Keratinocyte (primary cell): Measurements from ENCODE around the gene RPS21. TPM values are rescaled to one million over a fixed set of nuclear protein-coding genes. Genes with fewer than 3 reads are reported as not detected.

Experiments
- DNase-seq: peaks from one replicate; pipeline ENCODE4 v3.0.0-alpha.2; 2011; ENCODE audit warnings: low read depth, missing footprints, low spot score
- FAIRE-seq: peaks from 2 replicates; lab custom pipeline; 2011; peaks lifted over from hg19 to GRCh38; lab: Jason Lieb, UNC
- H2AFZ ChIP-seq: 2 replicates; pipeline ENCODE4 v1.6.0; 2012; ENCODE audit warnings: low read length, control low read depth, inconsistent platforms; ENCODE audit not compliant: control insufficient read depth
- H3K27ac ChIP-seq: 2 replicates; pipeline ENCODE4 v1.5.1; 2011; ENCODE audit warnings: low read length; ENCODE audit not compliant: control insufficient read depth, insufficient read depth
- H3K27me3 ChIP-seq: 3 replicates; pipeline ENCODE4 v1.6.0; 2011; ENCODE audit warnings: low read length; ENCODE audit not compliant: control insufficient read depth, insufficient read depth; ENCODE audit errors: extremely low read depth
- H3K36me3 ChIP-seq, 2 experiments: 2 replicates in 1 of 2; 3 replicates in 1 of 2; pipeline ENCODE4 v1.5.1; 2011; ENCODE audit warnings: low read length in 2 of 2, mild to moderate bottlenecking in 1 of 2; ENCODE audit not compliant: control insufficient read depth in 2 of 2, insufficient read depth in 2 of 2; ENCODE audit errors: extremely low read depth in 1 of 2
- H3K4me1 ChIP-seq: 3 replicates; pipeline ENCODE4 v1.5.1; 2011; ENCODE audit warnings: low read length; ENCODE audit not compliant: control insufficient read depth, insufficient read depth; ENCODE audit errors: extremely low read depth
- H3K4me2 ChIP-seq: 3 replicates; pipeline ENCODE4 v1.6.0; 2011; ENCODE audit warnings: low read depth, low read length; ENCODE audit not compliant: control insufficient read depth, insufficient read depth; ENCODE audit errors: extremely low read depth
- H3K4me3 ChIP-seq, 3 experiments: fragments of 200-600 bp in 1 of 3; sonication (generic) in 1 of 3; 2 replicates in 2 of 3; 3 replicates in 1 of 3; pipeline ENCODE4 v1.5.1; 2011 to 2016; ENCODE audit warnings: low read length in 3 of 3, mild to moderate bottlenecking in 3 of 3, control low read depth in 2 of 3, inconsistent platforms in 1 of 3, low read depth in 1 of 3, mixed read lengths in 1 of 3, mixed run types in 1 of 3, moderate library complexity in 1 of 3; ENCODE audit not compliant: control insufficient read depth in 2 of 3, insufficient read depth in 2 of 3; ENCODE audit errors: extremely low read depth in 1 of 3
- H3K79me2 ChIP-seq: 2 replicates; pipeline ENCODE4 v1.6.0; 2012; ENCODE audit warnings: low read length; ENCODE audit not compliant: control insufficient read depth, insufficient read depth
- H3K9ac ChIP-seq: 3 replicates; pipeline ENCODE4 v1.6.0; 2011; ENCODE audit warnings: low read length; ENCODE audit not compliant: control insufficient read depth, insufficient read depth; ENCODE audit errors: extremely low read depth
- H3K9me1 ChIP-seq: 3 replicates; pipeline ENCODE4 v1.6.0; 2011; ENCODE audit warnings: low read length; ENCODE audit not compliant: control insufficient read depth, insufficient read depth; ENCODE audit errors: extremely low read depth
- H3K9me3 ChIP-seq: 2 replicates; pipeline ENCODE4 v1.5.1; 2012; ENCODE audit warnings: low read depth, low read length; ENCODE audit not compliant: control insufficient read depth
- H4K20me1 ChIP-seq: 3 replicates; pipeline ENCODE4 v1.6.0; 2011; ENCODE audit warnings: low read length; ENCODE audit not compliant: control insufficient read depth, insufficient read depth; ENCODE audit errors: extremely low read depth
- EZH2 ChIP-seq: IDR thresholded peaks from one replicate; pipeline ENCODE4 v1.6.1; 2012; ENCODE audit warnings: inconsistent platforms, mild to moderate bottlenecking, low read length, moderate library complexity
- dilution Hi-C: fragments of 300-500 bp; cut with MboI; formaldehyde crosslinking; loops from one replicate; pipeline ENCODE4 v1.7.0; 2020; ENCODE audit warnings: low sequenced_read_pairs; ENCODE audit not compliant: extremely low pct_ligation_motif_present
- polyA plus RNA-seq, 5 experiments: library from polyadenylated mRNA; depleted of rRNA in 3 of 5; stranded (reverse) in 3 of 5; stranded (forward) in 1 of 5; unstranded in 1 of 5; fragments of >200 nt; gene quantifications; 1 replicate in 1 of 5; 2 replicates in 3 of 5; 3 replicates in 1 of 5; pipeline versions ENCODE4 v1.2.1 to v1.2.3, GENCODE V29; 2011 to 2012; ENCODE audit warnings: missing spikeins in 2 of 5, low read depth in 1 of 5, low replicate concordance in 1 of 5
- TF ChIP-seq, protein P1 (sequence below), 3 experiments: IDR thresholded peaks in 1 of 3; conservative IDR thresholded peaks in 1 of 3; optimal IDR thresholded peaks in 1 of 3; 2 replicates in 2 of 3; 3 replicates in 1 of 3; pipeline versions ENCODE3 to v1.5.1; 2011; ENCODE audit warnings: low read length in 3 of 3, mild to moderate bottlenecking in 3 of 3, moderate library complexity in 2 of 3, control low read depth in 1 of 3, inconsistent platforms in 1 of 3; ENCODE audit not compliant: insufficient read depth in 2 of 3; ENCODE audit errors: extremely low read depth in 1 of 3

The RPS21 gene
- polyA plus RNA-seq, 1 donor (not counting 4 experiments of a cell fraction or from before 2014, with no cell fraction given) = 3,874 TPM

DNA sequence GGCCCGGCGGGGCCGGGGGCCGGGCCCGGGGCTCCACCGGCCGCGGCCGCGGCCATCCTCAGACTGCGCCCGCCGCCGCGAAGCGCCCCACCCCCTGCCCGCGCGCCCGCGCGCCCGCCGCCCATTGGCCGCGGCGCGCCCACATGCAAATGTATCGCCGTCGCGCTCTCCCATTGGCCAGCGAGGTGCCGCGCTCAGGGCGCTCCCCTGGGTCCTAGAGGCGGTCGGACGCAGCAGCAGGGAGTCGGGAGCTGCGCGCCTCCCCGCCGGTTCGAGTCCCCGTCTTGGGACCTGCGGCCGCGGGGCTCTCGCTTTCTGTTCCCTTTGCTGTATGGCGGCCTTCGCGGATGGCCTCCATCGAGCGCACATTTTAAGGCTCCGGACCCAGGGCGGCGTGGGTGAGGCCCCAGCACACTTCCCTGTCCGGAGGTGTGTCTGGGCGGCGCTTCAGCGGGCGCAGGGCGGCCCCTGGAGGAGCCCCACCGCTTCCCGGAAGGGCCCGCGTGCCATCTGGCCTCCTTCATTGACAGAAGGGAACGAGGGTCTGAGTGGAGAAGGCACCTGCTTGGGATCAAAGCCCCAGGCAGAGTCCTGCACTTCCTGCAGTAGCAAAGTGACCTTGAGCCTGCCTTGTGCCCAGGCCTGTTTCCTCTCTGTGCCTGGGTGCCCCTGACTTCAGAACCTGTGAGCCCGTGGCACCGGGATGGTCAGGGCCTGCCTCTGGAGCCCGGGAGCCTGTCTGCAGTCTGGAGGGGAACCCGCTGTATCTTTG lies 20.5 kb downstream of the RPS21 start, which contains the start of gene CABLES2:
Gene CABLES2 (minus strand): TSS at position 65 of the 772 bp plus-strand sequence. CDS start 9 bp downstream, at position 56.
- H3K27me3 ChIP-seq = no peaks in the 10 kb centered on the region
- peaks cover 7% of the 10 kb centered on the region for H3K79me2 ChIP-seq
- H3K9ac ChIP-seq = peak within 1 kb of the TSS; percentile 76
- no peak for TF ChIP-seq EZH2
- TF ChIP-seq, protein P1, sequence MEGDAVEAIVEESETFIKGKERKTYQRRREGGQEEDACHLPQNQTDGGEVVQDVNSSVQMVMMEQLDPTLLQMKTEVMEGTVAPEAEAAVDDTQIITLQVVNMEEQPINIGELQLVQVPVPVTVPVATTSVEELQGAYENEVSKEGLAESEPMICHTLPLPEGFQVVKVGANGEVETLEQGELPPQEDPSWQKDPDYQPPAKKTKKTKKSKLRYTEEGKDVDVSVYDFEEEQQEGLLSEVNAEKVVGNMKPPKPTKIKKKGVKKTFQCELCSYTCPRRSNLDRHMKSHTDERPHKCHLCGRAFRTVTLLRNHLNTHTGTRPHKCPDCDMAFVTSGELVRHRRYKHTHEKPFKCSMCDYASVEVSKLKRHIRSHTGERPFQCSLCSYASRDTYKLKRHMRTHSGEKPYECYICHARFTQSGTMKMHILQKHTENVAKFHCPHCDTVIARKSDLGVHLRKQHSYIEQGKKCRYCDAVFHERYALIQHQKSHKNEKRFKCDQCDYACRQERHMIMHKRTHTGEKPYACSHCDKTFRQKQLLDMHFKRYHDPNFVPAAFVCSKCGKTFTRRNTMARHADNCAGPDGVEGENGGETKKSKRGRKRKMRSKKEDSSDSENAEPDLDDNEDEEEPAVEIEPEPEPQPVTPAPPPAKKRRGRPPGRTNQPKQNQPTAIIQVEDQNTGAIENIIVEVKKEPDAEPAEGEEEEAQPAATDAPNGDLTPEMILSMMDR (optimal IDR thresholded peaks at IDR 0.05 in 1 of 3, IDR thresholded peaks at IDR 0.05 in 1 of 3, conservative IDR thresholded peaks at IDR 0.05 in 1 of 3; ENCODE audit: extremely low read depth in 1 of 3, insufficient read depth in 2 of 3, low read length in 3 of 3) = no peak
- peak within 1 kb of the TSS; percentile 54 to 68 (median 64) for H3K4me3 ChIP-seq
- peaks cover 0 to 1% of the 10 kb centered on the region in 2 experiments for H3K36me3 ChIP-seq
- dilution Hi-C loops = no loop called here
- H3K27ac ChIP-seq = no peak within 1 kb of the TSS
- no peaks in the 10 kb centered on the region for H3K9me1 ChIP-seq
- peak within 1 kb of the TSS; percentile 89 for H3K4me2 ChIP-seq
- no peaks in the 10 kb centered on the region for H4K20me1 ChIP-seq
- DNase-seq (no peak), FAIRE-seq (no peak)
- peaks cover 12% of the 10 kb centered on the region for H3K4me1 ChIP-seq
- H3K9me3 ChIP-seq = no peaks in the 10 kb centered on the region
- peak within 1 kb of the TSS; percentile 83 for H2AFZ ChIP-seq

DNA sequence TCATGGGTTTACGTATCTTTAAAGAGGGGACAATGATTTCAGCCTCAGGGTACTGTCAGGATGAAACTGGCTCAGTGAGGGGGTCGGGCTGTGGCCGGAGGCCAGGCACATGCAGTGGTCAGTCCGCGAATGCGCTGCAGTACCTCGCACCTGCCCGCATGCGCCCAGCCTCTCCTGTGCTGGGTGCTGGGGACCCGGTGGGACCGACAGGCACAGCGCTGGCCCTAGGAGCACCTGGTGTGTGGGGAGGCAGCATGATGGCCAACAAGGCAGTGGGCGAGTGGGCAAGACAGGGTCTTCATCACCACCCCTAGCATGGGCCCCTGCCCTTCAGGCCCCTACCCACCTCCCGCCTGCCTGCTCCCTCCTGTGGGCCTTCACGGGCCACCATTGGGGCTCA lies 21.2 kb downstream of the RPS21 start:
- Histone ChIP-seq H3K36me3 (no peaks in the 10 kb centered on the region), H3K9ac (no peak overlapping the region), H3K9me1 (no peaks in the 10 kb centered on the region), H3K27me3 (no peaks in the 10 kb centered on the region), H3K4me3 (no peak overlapping the region), H3K79me2 (peaks cover 7% of the 10 kb centered on the region), H4K20me1 (no peaks in the 10 kb centered on the region), H3K9me3 (no peaks in the 10 kb centered on the region), H2AFZ (no peak overlapping the region), H3K4me2 (no peak overlapping the region), H3K4me1 (peaks cover 12% of the 10 kb centered on the region), H3K27ac (no peak overlapping the region)
- FAIRE-seq (no peak), DNase-seq (no peak)
- dilution Hi-C loops = no loop called here
- TF ChIP-seq, protein P1 (optimal IDR thresholded peaks at IDR 0.05 in 1 of 3, IDR thresholded peaks at IDR 0.05 in 1 of 3, conservative IDR thresholded peaks at IDR 0.05 in 1 of 3; ENCODE audit: extremely low read depth in 1 of 3, insufficient read depth in 2 of 3, low read length in 3 of 3) = no peak
- TF ChIP-seq EZH2 = no peak
